HCT116 (cell line): ENCODE results near the gene HSP90AB1. TPM values are rescaled to one million over a fixed set of nuclear protein-coding genes. Genes with fewer than 3 reads are reported as not detected.

Source experiments
- ATAC-seq: fragments of 200-7000 bp; cut with Tn5 transposase; 2 replicates; pipeline ENCODE4 v1.9.1; 2020; ENCODE audit warnings: mild to moderate bottlenecking, moderate library complexity
- BruUV-seq: library from RNA; stranded (reverse); fragments of 400-500 nt; replicated peaks from 2 replicates; lab custom pipeline; 2021; lab: Mats Ljungman, UMichigan
- CTCF ChIA-PET: fragments of 300-600 bp; sonication (Branson Sonifier 250); formaldehyde crosslinking; loops from one replicate; lab custom pipeline; 2021; ENCODE audit warnings: antibody characterized with exemption; lab: Charles Lee
- POLR2A ChIA-PET: fragments of 300-600, 350-600 bp; sonication (Branson Sonifier 250); formaldehyde crosslinking; loops from one replicate; lab custom pipeline; 2021; ENCODE audit warnings: antibody characterized with exemption; lab: Charles Lee
- RAD21 ChIA-PET, 2 experiments: fragments of 300-600 bp; sonication (Branson Sonifier 250); formaldehyde crosslinking; loops; one replicate each; lab custom pipeline; 2023; ENCODE audit warnings: low total read pairs in 2 of 2; ENCODE audit not compliant: uncharacterized antibody in 2 of 2, unreplicated experiment in 2 of 2, low non-redundant PET in 1 of 2; lab: Charles Lee
- DNase-seq: peaks from one replicate; pipeline ENCODE4 v3.0.0-alpha.2; 2010; ENCODE audit warnings: low read depth, low spot score
- H2AFZ ChIP-seq: fragments of 200-600 bp; shearing (Covaris generic), sonication (generic); 2 replicates; pipeline ENCODE4 v1.6.1; 2017; ENCODE audit warnings: low read depth, mixed run types, mixed read lengths, antibody characterized with exemption, low read length; ENCODE audit not compliant: poor library complexity, severe bottlenecking
- H3K27ac ChIP-seq: 2 replicates; pipeline ENCODE4 v1.5.1; 2012; ENCODE audit warnings: low read depth, low read length
- H3K27me3 ChIP-seq: fragments of 200-600 bp; sonication (generic); 2 replicates; pipeline ENCODE4 v1.6.1; 2016; ENCODE audit warnings: mixed run types, low read length, mixed read lengths; ENCODE audit not compliant: insufficient read depth
- H3K36me3 ChIP-seq, 2 experiments: fragments of 200-500 bp in 1 of 2; fragments of 200-600 bp in 1 of 2; sonication (Bioruptor generic) in 1 of 2; sonication (generic) in 1 of 2; 2 replicates each; pipeline versions ENCODE4 v1.5.1 to v1.6.1; 2014 to 2016; ENCODE audit warnings: low read length in 2 of 2, inconsistent platforms in 1 of 2, mixed read lengths in 1 of 2, mixed run types in 1 of 2; ENCODE audit not compliant: insufficient read depth in 2 of 2, control insufficient read depth in 1 of 2
- H3K4me1 ChIP-seq, 2 experiments: fragments of 200-600 bp in 1 of 2; sonication (generic) in 1 of 2; 2 replicates each; pipeline versions ENCODE4 v1.5.1 to v1.6.1; 2012 to 2017; ENCODE audit warnings: low read length in 2 of 2, inconsistent platforms in 1 of 2, mild to moderate bottlenecking in 1 of 2, mixed read lengths in 1 of 2, mixed run types in 1 of 2, moderate library complexity in 1 of 2; ENCODE audit not compliant: insufficient read depth in 2 of 2, control insufficient read depth in 1 of 2
- H3K4me2 ChIP-seq: fragments of 200-600 bp; sonication (generic); 2 replicates; pipeline ENCODE4 v1.6.1; 2017; ENCODE audit warnings: mixed run types, low read length, mixed read lengths
- H3K4me3 ChIP-seq, 2 experiments: fragments of 200-600 bp in 1 of 2; sonication (generic) in 1 of 2; replicated peaks in 1 of 2; 2 replicates each; pipeline ENCODE4 v1.5.1; 2011 to 2016; ENCODE audit warnings: low read length in 2 of 2, control low read depth in 1 of 2, low read depth in 1 of 2, mild to moderate bottlenecking in 1 of 2, mixed read lengths in 1 of 2, mixed run types in 1 of 2
- H3K79me2 ChIP-seq: fragments of 200-600 bp; sonication (generic); 2 replicates; pipeline ENCODE4 v1.6.1; 2017; ENCODE audit warnings: mild to moderate bottlenecking, mixed run types, low read length, moderate library complexity, mixed read lengths; ENCODE audit not compliant: insufficient read depth
- H3K9ac ChIP-seq: fragments of 200-600 bp; sonication (generic); 2 replicates; pipeline ENCODE4 v1.6.1; 2016; ENCODE audit warnings: low read length, mixed read lengths
- H3K9me2 ChIP-seq: fragments of 200-600 bp; sonication (generic), shearing (Covaris generic); 2 replicates; pipeline ENCODE4 v1.6.1; 2017; ENCODE audit warnings: mixed run types, mild to moderate bottlenecking, moderate library complexity; ENCODE audit not compliant: insufficient read depth
- H3K9me3 ChIP-seq, 2 experiments: fragments of 200-500 bp in 1 of 2; fragments of 200-600 bp in 1 of 2; sonication (Bioruptor generic) in 1 of 2; sonication (generic) in 1 of 2; 2 replicates each; pipeline ENCODE4 v1.6.1; 2014 to 2017; ENCODE audit warnings: low read length in 2 of 2, mixed read lengths in 2 of 2, inconsistent platforms in 1 of 2, low read depth in 1 of 2, mild to moderate bottlenecking in 1 of 2, mixed run types in 1 of 2, moderate library complexity in 1 of 2; ENCODE audit not compliant: control insufficient read depth in 1 of 2, insufficient read depth in 1 of 2
- H4K20me1 ChIP-seq: fragments of 200-600 bp; sonication (generic), shearing (Covaris generic); 2 replicates; pipeline ENCODE4 v1.6.1; 2017; ENCODE audit warnings: mixed run types, mild to moderate bottlenecking, moderate library complexity; ENCODE audit not compliant: insufficient read depth
- CBX3 ChIP-seq: IDR thresholded peaks from 2 replicates; pipeline ENCODE4 v1.6.1; 2012; ENCODE audit warnings: low read depth
- CEBPB ChIP-seq: IDR thresholded peaks from 2 replicates; pipeline ENCODE4 v1.6.1; 2012; ENCODE audit warnings: low read depth
- EGR1 ChIP-seq: IDR thresholded peaks from 2 replicates; pipeline ENCODE4 v1.6.1; 2012; ENCODE audit warnings: low read depth
- ELF1 ChIP-seq: IDR thresholded peaks from 2 replicates; pipeline ENCODE4 v1.6.1; 2012; ENCODE audit warnings: low read depth, borderline replicate concordance
- EZH2phosphoT487 ChIP-seq: fragments of 200-600 bp; IDR thresholded peaks from 2 replicates; pipeline ENCODE4 v1.6.1; 2018; ENCODE audit warnings: antibody characterized with exemption, borderline replicate concordance
- POLR2A ChIP-seq: IDR thresholded peaks from 2 replicates; pipeline ENCODE4 v1.7.0; 2011; ENCODE audit warnings: borderline replicate concordance; ENCODE audit not compliant: insufficient read depth, insufficient read length; ENCODE audit errors: extremely low read depth
- POLR2AphosphoS5 ChIP-seq: IDR thresholded peaks from 2 replicates; pipeline ENCODE4 v1.6.1; 2011; ENCODE audit warnings: mild to moderate bottlenecking, low read depth, low read length, moderate library complexity
- RAD21 ChIP-seq: IDR thresholded peaks from 2 replicates; pipeline ENCODE4 v1.6.1; 2012; ENCODE audit warnings: low read depth, mild to moderate bottlenecking
- SP1 ChIP-seq: IDR thresholded peaks from 2 replicates; pipeline ENCODE4 v1.6.1; 2012; ENCODE audit warnings: low read depth
- TCF7L2 ChIP-seq: IDR thresholded peaks from 2 replicates; pipeline ENCODE4 v1.7.0; 2011; ENCODE audit warnings: borderline replicate concordance, inconsistent platforms; ENCODE audit not compliant: insufficient read depth, insufficient read length; ENCODE audit errors: extremely low read depth
- ZFX ChIP-seq: fragments of 450-650 bp; IDR thresholded peaks from 2 replicates; pipeline ENCODE4 v1.6.1; 2017
- ZNF274 ChIP-seq: fragments of 200-500 bp; sonication (Bioruptor generic); IDR thresholded peaks from 2 replicates; pipeline ENCODE4 v1.6.1; 2014; ENCODE audit warnings: mild to moderate bottlenecking, low read depth, low read length, inconsistent platforms
- intact Hi-C: fragments of 100-400 bp; cut with micrococcal nuclease; formaldehyde crosslinking; loops from 2 replicates; pipeline ENCODE4 v1.10.0; 2022
- total RNA-seq: library from RNA; stranded (reverse); gene quantifications from one replicate; pipeline ENCODE4 v1.2.1, GENCODE V29; 2021; ENCODE audit not compliant: unreplicated experiment
- TF ChIP-seq, protein P1 (sequence below), 3 experiments: fragments of 200-600 bp in 1 of 3; sonication (generic) in 1 of 3; IDR thresholded peaks in 2 of 3; conservative IDR thresholded peaks in 1 of 3; 2 replicates each; pipeline ENCODE4 v1.5.1; 2012 to 2017; ENCODE audit warnings: low read depth in 2 of 3, low read length in 2 of 3, antibody characterized with exemption in 1 of 3, borderline replicate concordance in 1 of 3, control low read depth in 1 of 3, mild to moderate bottlenecking in 1 of 3, mixed read lengths in 1 of 3, mixed run types in 1 of 3, moderate library complexity in 1 of 3; ENCODE audit not compliant: insufficient read depth in 1 of 3
- TF ChIP-seq, protein P2 (sequence below): IDR thresholded peaks from 2 replicates; pipeline ENCODE4 v1.6.1; 2012

The HSP90AB1 gene
- total RNA-seq, 1 experiment from 2014 or later: 2,554 TPM

DNA sequence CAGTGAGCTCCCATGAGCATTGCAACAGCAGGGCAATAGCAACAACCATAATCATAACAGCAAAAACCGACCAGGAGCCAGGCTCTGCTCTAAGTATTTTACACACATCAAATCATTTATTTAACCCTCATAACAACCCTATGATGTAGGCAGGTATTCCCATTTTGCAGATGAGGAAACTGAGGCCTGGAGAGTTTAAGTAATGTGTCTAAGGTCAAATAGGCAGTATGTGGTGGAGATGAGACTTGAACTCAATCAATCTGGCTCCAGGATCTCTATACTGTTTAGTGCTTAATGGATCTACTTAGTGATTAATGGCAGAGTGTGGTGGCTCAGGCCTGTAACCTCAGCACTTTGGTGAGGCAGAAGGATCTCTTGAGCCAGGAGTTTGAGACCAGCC, 26.7 kb downstream of the HSP90AB1 start:
- no peak for ATAC-seq
- no peaks in the 10 kb centered on the region for H3K79me2 ChIP-seq
- no peaks in the 10 kb centered on the region for H3K36me3 ChIP-seq
- H3K9me2 ChIP-seq: no peaks in the 10 kb centered on the region
- H3K9ac ChIP-seq: no peak overlapping the region
- BruUV-seq: no TSS peak
- no peak for DNase-seq
- ChIA-PET RAD21 (no interaction called here), POLR2A (no interaction called here), CTCF (no interaction called here)
- H3K4me1 ChIP-seq: peaks cover 0 to under 1% of the 10 kb centered on the region in 2 experiments; a peak in 1 of 4 replicates
- intact Hi-C loops: no loop called here
- no peak overlapping the region for H3K27ac ChIP-seq
- no peak overlapping the region for H3K4me3 ChIP-seq
- no peaks in the 10 kb centered on the region for H3K27me3 ChIP-seq
- TF ChIP-seq CEBPB (no peak), POLR2AphosphoS5 (no peak), EZH2phosphoT487 (no peak), TCF7L2 (no peak), ELF1 (no peak), ZNF274 (no peak)
- TF ChIP-seq, protein P1, sequence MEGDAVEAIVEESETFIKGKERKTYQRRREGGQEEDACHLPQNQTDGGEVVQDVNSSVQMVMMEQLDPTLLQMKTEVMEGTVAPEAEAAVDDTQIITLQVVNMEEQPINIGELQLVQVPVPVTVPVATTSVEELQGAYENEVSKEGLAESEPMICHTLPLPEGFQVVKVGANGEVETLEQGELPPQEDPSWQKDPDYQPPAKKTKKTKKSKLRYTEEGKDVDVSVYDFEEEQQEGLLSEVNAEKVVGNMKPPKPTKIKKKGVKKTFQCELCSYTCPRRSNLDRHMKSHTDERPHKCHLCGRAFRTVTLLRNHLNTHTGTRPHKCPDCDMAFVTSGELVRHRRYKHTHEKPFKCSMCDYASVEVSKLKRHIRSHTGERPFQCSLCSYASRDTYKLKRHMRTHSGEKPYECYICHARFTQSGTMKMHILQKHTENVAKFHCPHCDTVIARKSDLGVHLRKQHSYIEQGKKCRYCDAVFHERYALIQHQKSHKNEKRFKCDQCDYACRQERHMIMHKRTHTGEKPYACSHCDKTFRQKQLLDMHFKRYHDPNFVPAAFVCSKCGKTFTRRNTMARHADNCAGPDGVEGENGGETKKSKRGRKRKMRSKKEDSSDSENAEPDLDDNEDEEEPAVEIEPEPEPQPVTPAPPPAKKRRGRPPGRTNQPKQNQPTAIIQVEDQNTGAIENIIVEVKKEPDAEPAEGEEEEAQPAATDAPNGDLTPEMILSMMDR (IDR thresholded peaks at IDR 0.05 in 2 of 3, conservative IDR thresholded peaks at IDR 0.05 in 1 of 3; ENCODE audit: borderline replicate concordance in 1 of 3, insufficient read depth in 1 of 3, low read depth in 2 of 3, low read length in 2 of 3): no peak
- H3K4me2 ChIP-seq: no peak overlapping the region
- H2AFZ ChIP-seq: no peak overlapping the region
- H3K9me3 ChIP-seq: no peaks in the 10 kb centered on the region
- no peaks in the 10 kb centered on the region for H4K20me1 ChIP-seq

DNA sequence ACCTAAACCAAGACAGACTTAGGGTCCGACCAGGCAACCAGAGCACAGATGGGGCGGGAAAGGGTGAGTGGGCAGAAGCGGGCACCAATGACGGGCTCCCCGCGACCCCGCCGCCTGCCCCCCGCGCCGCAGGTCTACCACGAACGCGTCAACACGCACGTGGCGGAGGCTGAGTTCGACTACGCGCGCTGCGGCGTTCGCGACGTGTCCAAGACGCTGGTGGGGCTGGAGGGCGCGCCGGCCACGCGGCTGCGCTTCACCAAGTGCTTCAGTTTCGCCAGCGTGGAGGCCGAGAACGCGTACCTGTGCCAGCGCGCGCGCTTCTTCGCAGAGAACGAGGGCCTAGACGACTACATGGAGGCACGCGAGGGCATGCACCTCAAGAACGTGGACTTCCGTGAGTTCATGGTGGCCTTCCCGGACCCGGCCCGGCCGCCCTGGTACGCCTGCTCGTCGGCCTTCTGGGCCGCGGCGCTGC, 28.4 kb downstream of the HSP90AB1 start:
- Histone ChIP-seq H4K20me1 (no peaks in the 10 kb centered on the region), H3K36me3 (no peaks in the 10 kb centered on the region), H3K27me3 (no peaks in the 10 kb centered on the region), H3K9me2 (no peaks in the 10 kb centered on the region), H3K27ac (no peak overlapping the region), H3K9me3 (no peaks in the 10 kb centered on the region), H3K4me3 (no peak overlapping the region), H2AFZ (no peak overlapping the region), H3K9ac (no peak overlapping the region), H3K79me2 (no peaks in the 10 kb centered on the region), H3K4me2 (no peak overlapping the region), H3K4me1 (peaks cover 6 to 12% of the 10 kb centered on the region in 2 experiments)
- RAD21 ChIA-PET: no interaction called here
- TF ChIP-seq POLR2A: no peak
- no peak for TF ChIP-seq RAD21
- no peak for TF ChIP-seq SP1
- TF ChIP-seq, protein P2, sequence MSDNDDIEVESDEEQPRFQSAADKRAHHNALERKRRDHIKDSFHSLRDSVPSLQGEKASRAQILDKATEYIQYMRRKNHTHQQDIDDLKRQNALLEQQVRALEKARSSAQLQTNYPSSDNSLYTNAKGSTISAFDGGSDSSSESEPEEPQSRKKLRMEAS: no peak
- no peak for TF ChIP-seq ZNF274
- TF ChIP-seq TCF7L2: no peak
- no peak for TF ChIP-seq EGR1
- TF ChIP-seq EZH2phosphoT487: no peak
- no peak for TF ChIP-seq POLR2AphosphoS5
- TF ChIP-seq ELF1: no peak
- TF ChIP-seq CBX3: no peak
- TF ChIP-seq ZFX: no peak
- TF ChIP-seq CEBPB: no peak
- DNase-seq (no peak), ATAC-seq (no peak)
- no TSS peak for BruUV-seq
- POLR2A ChIA-PET: no interaction called here
- CTCF ChIA-PET: no interaction called here
- intact Hi-C loops: no loop called here
